GM18870 (cell line): ENCODE results near the gene SEMA6B.

Source experiments
- ATAC-seq: cut with Tn5 transposase; IDR thresholded peaks from one replicate; pipeline ENCODE4 v1.9.1; 2021; ENCODE audit warnings: moderate library complexity; ENCODE audit not compliant: unreplicated experiment

Gene SEMA6B

DNA sequence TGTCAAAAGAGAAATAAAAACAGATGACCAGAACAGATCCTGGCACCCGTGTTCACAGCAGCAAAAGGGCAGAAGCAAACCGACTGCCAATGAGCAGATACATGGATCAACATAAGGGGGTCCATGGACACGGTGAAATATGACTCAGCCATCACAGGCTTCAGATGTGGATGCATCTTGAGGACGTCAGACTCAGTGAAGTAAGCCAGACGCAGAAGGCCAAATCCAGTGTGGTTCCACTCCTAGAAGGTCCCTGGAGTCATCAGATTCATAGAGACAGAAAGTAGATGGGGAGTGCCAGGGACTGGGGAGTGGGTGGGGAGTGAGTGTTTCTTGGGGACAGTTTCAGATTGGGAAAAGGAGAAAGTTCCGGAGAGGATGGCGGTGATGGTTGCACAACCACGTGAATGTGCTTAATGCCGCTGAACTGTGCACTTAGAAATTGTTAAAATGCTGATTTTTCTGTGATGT lies 28.8 kb upstream of the SEMA6B start:
- no peak for ATAC-seq

DNA sequence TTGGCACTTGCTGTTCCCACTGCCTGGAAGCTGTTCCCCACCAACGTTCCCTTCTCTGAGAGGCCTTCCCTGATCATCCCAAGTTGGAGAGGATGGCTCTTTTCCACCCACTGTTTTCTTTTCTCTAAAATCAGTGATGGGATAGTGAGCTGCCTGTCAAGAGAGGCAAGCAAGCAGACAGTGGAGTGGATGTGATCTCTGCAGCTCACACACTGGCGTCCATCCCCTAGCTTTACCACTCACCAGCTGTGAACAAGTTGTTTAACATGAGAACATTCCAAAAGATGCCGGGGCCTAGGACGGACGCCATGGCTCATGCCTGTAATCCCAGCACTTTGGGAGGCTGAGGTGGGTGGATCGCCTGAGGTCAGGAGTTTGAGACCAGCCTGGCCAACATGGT lies 28.0 kb upstream of the SEMA6B start:
- ATAC-seq = no peak

DNA sequence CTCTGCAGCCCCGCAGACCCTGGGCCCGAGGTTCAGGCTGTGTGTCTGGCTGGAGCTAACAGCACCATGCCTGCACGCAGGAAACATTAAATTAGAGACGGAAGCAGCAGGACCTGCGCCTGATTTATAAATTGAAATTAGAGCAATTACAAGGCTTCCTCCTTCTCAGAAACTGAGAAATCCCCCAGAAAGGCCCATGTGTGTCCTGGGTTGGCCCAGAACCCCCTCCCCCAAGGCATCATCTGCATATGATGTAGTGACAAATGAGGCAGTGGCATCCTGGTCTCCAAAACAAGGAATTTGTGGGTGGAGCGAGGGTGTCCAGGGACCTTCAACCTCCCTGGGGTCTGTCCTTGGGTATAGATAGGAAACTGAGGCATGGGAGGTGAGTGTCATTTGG lies 27.2 kb upstream of the SEMA6B start:
- no peak for ATAC-seq

DNA sequence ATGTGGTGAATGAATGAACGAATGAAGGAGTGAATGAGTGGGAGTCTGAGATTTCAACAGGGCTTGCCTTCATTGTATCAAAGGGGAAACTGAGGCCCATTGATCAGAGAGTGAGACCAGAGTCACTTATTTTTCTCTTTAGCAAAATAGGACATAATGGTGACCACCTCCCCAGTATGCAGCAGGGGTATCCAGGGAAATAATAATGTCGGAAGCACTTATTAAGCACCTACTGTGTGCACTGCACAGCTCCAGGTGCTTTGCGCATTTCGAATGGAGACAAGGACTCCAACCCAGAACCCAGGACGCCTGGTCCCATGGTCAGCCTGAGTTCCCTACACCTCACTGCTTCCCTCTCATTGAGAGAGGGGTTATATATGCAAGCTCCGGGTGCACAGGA lies 26.8 kb upstream of the SEMA6B start:
- ATAC-seq = no peak

DNA sequence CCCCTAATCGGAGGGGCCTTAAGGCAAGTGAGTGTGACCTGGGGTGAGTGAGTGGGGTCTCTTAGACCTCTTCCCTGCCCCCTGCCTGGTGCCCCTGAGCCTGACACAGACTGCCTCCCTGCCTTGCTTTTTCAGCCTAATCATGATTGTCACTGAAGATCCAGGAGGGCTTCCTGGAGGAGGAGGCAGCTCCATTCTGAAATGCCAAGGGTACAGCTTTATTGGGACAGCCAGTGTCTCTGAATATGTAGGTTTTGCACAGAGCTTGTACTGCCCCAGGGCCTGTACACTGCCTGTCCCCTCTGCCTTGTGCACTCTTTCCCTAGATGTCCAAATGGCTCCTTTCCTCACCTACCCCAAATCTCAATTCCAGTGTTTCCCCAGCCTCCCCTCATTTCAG lies 26.1 kb upstream of the SEMA6B start:
- ATAC-seq = no peak

DNA sequence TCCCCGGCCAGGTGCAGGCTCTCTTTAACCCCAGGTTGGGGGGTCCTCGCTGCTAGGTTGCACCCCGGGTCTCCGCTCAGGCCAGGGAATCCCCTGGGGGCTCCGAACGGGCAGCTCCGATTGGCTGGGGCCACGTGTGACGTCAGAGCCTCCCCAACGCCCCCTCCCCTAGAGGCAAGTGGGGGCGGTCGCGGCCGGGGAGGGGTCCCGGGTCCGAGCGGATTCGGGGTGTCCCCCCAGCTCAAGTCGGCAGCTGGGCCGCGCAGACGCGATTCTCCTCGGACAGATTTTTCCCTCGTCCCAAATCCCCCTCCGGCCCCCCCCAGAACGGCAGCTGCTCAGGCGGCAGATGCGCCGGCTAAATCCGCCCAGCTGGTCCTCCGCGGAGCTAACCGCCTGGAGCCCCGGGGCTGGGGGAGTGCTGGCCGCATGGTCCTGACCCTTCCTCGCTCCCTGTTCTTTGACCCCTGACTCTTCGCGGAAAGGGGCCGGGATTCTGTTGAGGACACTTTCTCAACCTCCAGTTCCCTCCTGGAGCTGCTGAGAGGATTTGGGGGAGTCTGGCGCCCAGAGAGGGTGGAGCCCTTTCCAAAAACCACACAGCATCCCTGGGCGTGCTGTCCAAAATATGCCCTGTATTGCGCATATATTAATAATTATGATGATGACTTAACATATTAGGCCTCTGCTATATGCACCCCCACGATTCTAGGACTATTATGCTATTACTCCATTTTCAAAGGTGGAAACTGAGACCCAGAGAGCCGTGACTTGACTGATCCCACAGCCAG lies 25.4 kb upstream of the SEMA6B start:
- no peak for ATAC-seq

DNA sequence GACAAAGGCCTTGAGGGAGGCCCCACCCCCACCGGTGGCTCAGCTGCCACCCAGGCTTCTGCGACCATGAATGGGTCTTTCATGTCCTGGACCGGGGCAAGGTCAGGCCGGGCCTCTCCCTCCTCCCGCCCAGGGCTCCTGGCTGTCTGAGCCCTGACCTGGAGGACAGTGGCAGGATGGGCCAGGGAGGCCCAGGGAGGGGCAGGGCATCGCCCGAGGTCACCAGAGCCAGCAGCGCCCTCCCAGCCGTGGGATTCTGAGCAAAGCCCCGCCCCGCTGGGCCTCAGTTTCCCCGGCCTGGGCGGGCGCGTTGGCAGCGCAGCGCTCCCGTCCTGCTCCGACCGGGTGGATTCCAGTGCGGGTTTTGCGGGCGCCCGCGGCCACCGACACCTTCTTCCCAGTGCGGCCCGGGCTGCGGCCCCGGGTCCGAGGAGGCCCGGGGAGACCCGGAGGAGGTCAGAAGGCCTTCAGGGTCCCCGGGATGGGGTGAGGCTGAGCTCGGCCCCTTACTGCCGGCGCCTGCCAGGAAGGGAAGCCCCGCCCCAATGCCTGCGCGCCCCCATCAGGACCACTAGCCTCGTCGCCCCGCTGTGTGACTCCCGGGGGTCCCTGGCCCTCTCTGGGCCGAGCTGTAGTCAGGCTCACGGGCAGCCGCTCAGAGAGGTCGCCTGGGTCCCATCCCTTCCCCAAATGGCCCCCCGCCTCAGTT lies 24.6 kb upstream of the SEMA6B start:
- ATAC-seq = no peak

DNA sequence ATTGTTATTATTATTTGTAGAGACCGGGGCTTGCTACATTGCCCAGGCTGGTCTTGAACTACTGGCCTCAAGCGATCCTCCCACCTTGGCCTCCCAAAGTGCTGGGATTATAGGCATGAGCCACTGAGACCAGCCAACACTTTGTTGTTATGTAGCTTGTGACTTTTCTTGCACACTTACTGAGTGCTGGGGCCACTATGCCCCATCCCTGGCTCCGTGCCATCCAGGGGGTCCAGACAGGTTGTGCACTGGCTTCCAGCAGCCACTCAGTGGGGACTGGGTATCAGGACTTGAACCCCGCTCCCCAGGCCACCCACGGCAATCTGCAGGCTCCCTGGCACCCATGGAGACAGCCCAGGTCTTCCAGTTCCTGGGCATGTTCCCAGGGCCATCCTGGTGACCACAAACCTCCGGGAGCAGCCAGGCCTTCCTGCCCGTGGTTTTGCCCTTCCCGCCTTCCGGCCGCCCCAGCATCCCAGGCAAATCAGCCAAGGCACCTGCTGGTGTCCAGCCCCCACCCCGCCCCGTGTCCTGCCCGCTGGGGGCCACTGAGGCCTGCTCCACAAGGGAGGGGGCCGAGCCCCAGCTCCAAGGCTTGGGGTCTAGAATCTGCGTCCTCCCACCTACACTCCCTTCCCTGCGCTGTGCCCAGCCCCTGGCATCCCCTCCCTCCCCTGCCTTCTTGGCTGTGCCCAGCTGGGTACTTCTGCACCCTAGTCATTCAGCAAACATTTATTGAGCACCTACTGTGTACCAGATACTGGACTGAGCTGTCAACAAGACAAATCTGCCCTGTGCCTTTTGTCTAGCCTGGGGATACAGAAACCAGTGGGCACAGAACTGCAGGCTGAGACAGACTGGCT lies 23.7 kb upstream of the SEMA6B start:
- no peak for ATAC-seq

DNA sequence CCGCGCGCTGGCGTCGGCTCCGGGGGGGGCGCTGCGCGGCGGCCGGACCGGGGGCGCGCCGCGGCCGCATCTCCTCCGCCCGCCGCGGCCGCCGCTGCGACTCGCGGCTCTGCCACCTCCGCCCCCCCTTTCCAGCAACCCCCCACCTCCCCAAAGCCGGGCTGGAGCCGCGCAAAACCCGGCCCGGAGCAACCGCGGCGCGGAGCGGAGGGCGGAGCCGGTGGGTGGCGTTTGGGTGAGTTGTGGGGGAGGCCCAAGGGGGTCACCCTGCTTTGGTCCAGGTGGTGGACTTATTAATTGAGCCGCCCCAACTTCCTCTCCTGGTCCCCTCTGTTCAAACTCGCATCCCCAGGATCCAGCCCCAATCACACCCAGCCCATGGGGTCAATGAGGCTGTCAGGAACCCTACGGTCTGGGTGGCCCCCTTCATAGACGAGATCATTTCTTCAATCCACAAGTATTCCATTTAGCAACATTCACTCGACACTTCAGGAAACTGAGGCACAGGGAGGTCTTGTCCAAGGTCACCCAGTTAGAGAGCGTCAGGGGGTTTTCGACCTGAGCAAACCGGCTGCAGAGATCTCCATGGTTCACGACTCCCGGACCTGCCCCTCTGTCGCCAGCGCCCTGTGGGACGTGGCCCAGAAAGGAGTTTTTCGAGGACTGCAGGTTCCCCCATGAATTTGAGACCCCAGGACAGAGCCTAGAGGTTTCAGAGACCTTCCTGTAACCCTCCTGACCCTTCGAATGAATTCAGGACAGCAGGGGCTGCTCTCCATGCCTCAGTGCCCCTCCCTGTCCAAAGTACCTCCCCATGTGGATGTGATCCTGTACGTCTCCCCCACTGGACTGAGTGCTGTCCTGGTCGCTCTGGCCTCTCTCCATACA lies 22.4 kb upstream of the SEMA6B start:
- no peak for ATAC-seq

DNA sequence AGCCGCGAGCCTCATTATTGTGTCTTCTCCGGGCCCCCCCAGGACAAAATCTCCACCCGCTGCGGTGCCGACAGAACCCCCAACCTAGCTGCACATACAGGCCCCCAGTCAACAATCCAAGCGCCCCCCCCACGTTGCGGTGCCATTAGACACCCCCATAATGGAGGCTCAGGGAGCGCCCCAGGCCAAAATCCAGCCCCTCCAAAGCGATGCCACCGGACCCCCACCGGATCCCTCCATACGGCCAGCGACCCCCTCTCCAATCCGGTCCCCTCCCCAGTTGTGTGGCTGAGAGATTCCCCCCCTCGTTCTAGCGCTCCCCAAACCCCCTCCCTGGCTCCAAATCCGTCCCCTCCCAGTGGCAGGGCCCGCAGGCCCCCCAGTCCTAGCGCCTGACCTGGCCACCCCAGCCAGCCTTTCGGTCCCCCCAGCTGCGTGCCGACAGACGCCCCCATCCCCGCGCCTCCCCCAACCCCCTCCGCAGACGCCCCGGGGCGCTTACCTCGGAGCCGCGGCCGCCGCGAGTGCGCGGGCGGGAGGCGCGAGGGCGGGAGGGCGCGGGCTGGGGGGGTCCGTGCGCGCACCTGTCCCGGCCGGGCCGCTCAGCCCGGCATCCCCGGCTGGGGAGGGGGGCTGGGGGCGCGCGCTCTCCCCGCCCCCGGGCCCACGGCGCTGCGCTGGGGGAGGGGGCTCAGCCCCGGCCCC lies 21.6 kb upstream of the SEMA6B start:
- ATAC-seq = no peak

DNA sequence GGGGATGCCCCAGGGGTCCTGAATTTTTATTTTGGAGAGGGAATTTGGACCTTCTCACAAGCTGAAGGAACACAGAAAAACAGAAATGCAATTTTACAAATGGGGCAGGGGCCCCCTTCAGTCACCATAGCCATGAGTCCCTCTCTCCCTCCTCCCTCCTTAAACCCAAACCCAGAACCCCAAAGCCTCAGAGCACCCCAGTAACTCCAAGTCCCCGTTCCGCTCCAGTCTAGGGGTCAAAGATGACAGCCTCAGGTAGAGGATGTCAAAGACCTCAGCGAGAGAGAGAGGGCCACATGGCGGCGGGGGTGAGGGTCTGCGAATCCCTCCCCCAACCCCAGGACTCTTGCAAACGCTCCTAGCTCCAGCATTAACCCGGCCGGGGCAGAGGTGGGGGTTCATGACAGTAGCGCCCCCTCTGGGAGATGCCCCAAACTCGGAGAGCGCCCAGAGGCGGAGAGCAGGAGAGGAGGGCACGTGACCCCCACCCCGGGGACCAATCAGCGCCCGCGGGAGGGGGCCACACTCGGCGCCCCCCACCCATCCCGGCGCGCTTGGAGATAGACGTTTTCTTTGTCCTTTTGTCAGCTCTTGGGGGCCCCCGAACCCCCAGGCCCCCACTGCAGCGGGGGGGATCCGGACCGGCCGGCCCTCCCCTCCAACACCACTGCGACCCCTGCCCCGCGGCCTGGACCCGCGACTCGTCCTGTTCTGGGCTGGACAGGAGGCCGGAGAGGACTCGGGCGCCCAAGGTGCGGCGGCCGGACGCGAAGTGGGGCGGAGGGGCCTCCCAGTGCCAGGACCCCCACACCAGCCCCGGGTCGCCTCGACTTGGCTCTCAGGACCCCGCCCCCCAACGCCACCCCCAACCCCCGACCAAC lies 20.8 kb upstream of the SEMA6B start:
- no peak for ATAC-seq

DNA sequence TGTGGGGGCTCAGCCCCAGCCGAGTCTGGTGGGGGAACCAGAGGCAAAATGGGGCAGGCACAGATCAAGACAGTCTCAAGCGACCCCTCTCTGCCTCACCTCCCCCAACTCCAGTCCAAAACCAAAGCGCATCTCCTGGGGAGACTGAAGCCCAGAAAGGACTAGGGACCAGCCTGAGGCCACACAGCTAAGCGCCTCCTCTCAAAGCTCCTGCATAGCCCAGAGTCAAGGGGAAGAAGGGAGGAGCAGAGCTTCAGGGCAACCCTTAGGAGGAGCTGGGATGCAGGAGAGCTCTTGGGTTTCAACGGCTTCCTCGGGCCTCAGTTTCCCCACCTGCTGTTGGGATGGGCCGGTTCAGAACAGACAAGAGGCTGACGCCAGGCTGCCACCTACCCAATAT lies 19.9 kb upstream of the SEMA6B start:
- no peak for ATAC-seq

DNA sequence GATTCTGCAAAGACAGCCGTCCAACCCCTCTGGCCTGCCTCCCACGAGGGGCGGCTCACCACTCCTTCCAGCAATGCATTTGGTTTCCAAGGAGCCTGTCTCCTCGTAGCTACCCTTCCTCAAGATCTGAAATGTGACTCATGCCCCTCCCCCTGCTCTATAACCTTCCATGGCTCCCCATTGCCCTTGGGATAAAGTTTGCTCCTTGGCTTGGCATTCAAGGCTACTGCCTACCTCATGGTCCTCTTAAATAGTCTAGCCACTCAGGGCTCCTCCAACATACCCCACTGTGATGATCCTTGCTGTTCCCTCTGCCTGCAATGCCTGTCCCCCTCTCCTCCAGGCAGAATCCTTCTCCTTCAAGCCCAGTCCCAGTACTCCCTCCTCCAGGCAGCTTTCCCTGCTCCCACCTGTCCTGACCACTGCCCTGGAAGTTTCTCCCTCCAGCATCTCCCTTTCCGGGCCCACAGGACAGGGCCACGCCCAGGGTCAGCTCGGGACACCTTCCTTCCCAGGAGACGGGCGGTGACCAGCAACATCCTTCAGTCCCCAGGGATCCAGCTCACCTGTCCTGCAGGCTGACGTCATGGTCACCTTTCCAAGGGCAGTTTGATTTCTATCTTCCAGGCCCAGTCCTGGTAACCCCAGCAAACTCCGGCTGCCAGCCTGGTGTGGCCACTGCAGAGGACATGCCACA lies 19.2 kb upstream of the SEMA6B start:
- no peak for ATAC-seq

DNA sequence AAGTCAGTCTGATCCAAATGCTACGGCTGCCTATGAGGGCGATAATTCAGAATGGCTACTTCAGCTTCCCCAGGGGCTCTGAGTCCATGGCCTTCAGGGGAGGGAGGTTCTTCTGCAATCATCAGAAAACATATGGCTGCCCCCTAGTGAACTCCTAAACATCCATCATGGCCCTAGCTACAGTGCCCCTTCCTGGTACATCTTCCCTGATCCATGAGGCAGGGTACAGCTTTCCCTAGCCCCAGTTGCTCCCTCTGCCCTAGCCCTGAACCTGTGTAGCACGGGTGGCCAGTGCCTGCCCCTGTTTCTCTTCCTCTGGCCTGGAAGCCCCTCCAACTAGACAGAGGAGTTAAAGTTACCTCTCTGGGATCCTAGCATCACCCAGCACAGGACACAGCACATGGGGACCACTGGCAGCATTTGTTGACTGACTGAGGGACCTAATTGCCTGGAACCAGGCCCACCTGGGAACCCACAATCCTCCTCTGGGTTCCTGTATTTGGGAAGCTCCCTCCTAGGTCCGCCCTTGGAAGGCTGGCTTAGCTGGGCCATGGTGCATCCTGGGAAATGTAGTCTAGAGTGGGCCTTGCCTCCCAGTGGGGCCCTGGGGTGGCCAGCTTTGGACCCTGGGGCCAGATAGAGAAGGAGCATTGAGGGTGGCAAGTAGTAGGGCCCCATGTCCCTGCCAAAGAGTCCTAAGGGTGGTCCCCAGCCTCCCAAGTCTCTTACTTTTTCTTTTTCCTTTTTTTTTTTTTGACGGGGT lies 17.7 kb upstream of the SEMA6B start:
- ATAC-seq = no peak

DNA sequence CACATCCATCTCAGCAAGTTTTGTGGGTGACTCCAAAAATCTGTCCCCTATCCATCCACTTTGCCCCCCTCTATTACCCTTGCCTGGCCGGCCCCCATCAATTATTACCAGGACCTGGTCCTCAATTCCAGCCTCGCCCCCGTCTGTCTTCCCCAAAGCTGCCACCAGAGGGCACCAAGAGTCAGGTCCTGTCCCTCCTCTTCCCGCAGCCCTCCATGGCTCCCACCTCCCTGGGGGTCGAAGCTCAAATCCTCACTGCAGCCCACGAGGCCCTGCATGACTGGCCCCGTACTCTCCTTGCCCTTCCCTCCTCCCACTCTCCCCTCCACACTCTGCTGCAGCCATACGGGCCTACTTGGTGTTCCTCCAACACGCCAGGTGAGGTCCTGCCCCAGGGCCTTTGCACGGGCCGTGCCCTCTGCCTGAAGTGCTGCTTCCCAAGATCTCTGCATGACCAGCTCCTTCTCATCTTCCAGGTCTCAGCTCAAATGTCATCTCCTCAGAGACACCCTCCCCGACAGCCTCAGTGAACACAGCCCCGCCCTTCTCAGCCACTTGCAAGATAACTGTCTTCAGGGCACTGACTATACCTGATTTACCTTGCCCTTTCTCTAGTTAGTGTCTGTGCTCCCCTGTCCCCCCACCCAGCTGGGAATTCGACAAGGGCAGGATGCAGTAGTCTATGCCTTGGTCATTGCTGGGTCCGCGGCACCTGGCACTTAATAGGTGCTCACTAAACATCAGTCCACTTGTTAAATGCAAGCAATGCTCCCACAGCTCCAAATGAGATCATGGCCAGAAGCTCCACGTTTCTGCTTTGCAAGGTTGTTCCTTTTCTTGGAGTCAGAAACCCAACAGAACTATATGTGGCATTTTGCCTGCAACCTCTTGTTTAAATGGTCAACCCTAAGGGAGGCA lies 16.8 kb upstream of the SEMA6B start:
- no peak for ATAC-seq

DNA sequence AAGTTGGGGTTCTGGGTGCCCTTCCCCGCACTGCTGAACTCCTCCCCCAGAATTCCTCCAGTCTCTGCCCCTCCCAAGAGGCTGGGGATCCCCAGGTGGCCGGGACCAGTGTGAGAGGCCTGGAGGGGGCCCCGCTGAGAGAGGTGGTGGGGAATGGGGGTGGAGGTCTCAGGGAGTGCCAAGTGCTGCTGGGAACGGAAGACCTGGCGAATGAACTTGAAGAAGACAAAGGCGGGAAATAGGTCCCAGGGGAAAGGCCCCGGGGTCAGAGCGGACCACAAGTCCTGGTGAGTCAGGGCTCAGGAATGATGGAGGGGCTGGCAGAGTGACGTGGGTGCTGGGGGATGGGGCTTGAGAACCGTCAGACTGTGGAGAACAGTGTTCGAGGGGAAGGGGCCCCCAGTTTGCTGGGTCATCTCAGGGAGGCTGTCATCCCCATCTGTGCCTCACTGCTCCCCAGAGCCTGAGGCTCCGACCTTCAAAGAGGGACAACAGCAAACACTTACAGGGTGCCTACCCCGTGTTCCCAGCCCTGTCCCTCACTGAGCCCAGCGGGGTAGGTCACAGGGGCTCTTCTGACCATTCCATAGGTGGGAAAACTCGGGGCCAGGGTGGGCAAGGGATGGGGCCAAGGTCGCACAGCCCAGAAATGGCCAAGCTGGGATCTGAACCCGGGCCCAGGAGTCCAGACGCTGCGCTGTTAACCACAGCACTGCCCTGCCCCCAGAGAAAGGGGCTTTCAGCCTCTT lies 16.0 kb upstream of the SEMA6B start:
- ATAC-seq = no peak
